Measurements from ENCODE around the gene AP4M1.

Gene AP4M1

GRCh38 chr7:100101016-100101862 is at the start of gene AP4M1, which contains the start of gene MCM7:
AP4M1 (plus strand) TSS chr7:100101643; CDS start chr7:100101715, 72 bp downstream.
MCM7 (minus strand) TSS chr7:100101397; CDS start chr7:100101294, 103 bp downstream.
- TF ChIP-seq CTCF (conservative IDR thresholded peaks at IDR 0.05; ENCODE audit: low read length) = no peak
- DNase-seq (ENCODE audit: low read depth) = peak; percentile 99
- peak within 1 kb of the TSS; percentile 85 for H3K4me3 ChIP-seq (ENCODE audit: low read length)

- TF ChIP-seq CTCF (conservative IDR thresholded peaks at IDR 0.05; ENCODE audit: low read length) = peak; percentile 43
- DNase-seq (ENCODE audit: low read depth) = peak; percentile 72
- no peak overlapping the region for H3K4me3 ChIP-seq (ENCODE audit: low read length)
These were observed 48.2 kb upstream of the AP4M1 start for GRCh38 chr7:100053215-100053614.

GRCh38 chr7:100057006-100057405 is 44.4 kb upstream of the AP4M1 start:
- no peak for TF ChIP-seq CTCF (conservative IDR thresholded peaks at IDR 0.05; ENCODE audit: low read length)
- H3K4me3 ChIP-seq (ENCODE audit: low read length) = no peak overlapping the region
- DNase-seq (ENCODE audit: low read depth) = no peak

- TF ChIP-seq CTCF (conservative IDR thresholded peaks at IDR 0.05; ENCODE audit: low read length) = no peak
- no peak for DNase-seq (ENCODE audit: low read depth)
- H3K4me3 ChIP-seq (ENCODE audit: low read length) = no peak overlapping the region
These were observed 42.1 kb upstream of the AP4M1 start for GRCh38 chr7:100059251-100059739.

- no peak overlapping the region for H3K4me3 ChIP-seq (ENCODE audit: low read length)
- no peak for DNase-seq (ENCODE audit: low read depth)
- no peak for TF ChIP-seq CTCF (conservative IDR thresholded peaks at IDR 0.05; ENCODE audit: low read length)
These were observed 39.8 kb upstream of the AP4M1 start for GRCh38 chr7:100061518-100062193.

GRCh38 chr7:100063376-100063775 is 38.1 kb upstream of the AP4M1 start:
- H3K4me3 ChIP-seq (ENCODE audit: low read length) = no peak overlapping the region
- no peak for DNase-seq (ENCODE audit: low read depth)
- TF ChIP-seq CTCF (conservative IDR thresholded peaks at IDR 0.05; ENCODE audit: low read length) = no peak
